Measurements from ENCODE around the gene TIMM50. TPM values are rescaled to one million over a fixed set of nuclear protein-coding genes. Genes with fewer than 3 reads are reported as not detected.

TIMM50 gene
- total RNA-seq, 1 experiment from 2014 or later: 174 TPM

DNA sequence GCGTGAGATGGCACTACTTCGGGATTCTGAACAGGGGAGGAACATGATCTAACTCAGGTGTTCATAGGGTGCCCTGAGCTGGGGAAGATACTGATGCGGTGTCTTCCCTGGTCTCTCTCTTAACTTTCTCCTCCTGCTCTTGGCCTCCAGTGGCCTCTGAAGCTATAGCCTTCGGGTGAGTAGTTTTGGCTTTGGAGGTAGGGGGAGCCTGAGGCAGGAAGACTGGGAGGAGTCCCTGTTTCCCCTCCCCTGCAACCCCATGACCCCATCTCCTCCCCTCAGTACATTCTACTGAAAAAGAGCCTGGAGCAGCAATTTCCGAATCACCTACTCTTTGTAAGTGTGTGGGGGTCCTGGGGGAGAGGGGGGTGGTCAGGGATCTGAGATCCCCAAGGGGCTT lies 37.8 kb downstream of the TIMM50 start:
- CTCF ChIA-PET: no interaction called here
- H3K36me3 ChIP-seq (ENCODE audit: insufficient read depth, low read length, poor library complexity, severe bottlenecking): no peaks in the 10 kb centered on the region
- intact Hi-C loops (cut with micrococcal nuclease; ENCODE audit: unreplicated experiment): no loop called here
- POLR2A ChIA-PET (ENCODE audit: low non-redundant PET): interaction anchor here (0.6 kb wide), 1 partner anchor 9 kb away, joined by 5 read pairs; no protein-coding TSS in a partner anchor
- TF ChIP-seq EZH2 (IDR thresholded peaks at IDR 0.05; ENCODE audit: borderline replicate concordance, low read depth, low read length, poor library complexity, severe bottlenecking): no peak
- TF ChIP-seq, protein P1, sequence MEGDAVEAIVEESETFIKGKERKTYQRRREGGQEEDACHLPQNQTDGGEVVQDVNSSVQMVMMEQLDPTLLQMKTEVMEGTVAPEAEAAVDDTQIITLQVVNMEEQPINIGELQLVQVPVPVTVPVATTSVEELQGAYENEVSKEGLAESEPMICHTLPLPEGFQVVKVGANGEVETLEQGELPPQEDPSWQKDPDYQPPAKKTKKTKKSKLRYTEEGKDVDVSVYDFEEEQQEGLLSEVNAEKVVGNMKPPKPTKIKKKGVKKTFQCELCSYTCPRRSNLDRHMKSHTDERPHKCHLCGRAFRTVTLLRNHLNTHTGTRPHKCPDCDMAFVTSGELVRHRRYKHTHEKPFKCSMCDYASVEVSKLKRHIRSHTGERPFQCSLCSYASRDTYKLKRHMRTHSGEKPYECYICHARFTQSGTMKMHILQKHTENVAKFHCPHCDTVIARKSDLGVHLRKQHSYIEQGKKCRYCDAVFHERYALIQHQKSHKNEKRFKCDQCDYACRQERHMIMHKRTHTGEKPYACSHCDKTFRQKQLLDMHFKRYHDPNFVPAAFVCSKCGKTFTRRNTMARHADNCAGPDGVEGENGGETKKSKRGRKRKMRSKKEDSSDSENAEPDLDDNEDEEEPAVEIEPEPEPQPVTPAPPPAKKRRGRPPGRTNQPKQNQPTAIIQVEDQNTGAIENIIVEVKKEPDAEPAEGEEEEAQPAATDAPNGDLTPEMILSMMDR (conservative IDR thresholded peaks at IDR 0.05; ENCODE audit: low read depth, low read length): no peak
- H3K4me3 ChIP-seq (ENCODE audit: low read depth, low read length, poor library complexity, severe bottlenecking): no peak overlapping the region
- H3K4me1 ChIP-seq (ENCODE audit: insufficient read depth, low read length, poor library complexity, severe bottlenecking): peaks cover 5% of the 10 kb centered on the region
- no TSS peak for BruUV-seq (replicated peaks)
- no peak for DNase-seq (ENCODE audit: low spot score)
- no peaks in the 10 kb centered on the region for H3K9me3 ChIP-seq (ENCODE audit: low read depth, low read length, poor library complexity, severe bottlenecking)
- H3K27ac ChIP-seq (ENCODE audit: low read depth, low read length, poor library complexity, severe bottlenecking): no peak overlapping the region
- H3K27me3 ChIP-seq (replicated peaks; ENCODE audit: insufficient read depth, low read depth, low read length, poor library complexity): peaks cover 30% of the 10 kb centered on the region

GRCh38 chr19:39518975-39519374 lies 38.3 kb downstream of the TIMM50 start:
- ChIA-PET CTCF (no interaction called here), POLR2A (ENCODE audit: low non-redundant PET) (no interaction called here)
- Histone ChIP-seq H3K27me3 (replicated peaks; ENCODE audit: insufficient read depth, low read depth, low read length, poor library complexity) (peaks cover 25% of the 10 kb centered on the region), H3K4me3 (ENCODE audit: low read depth, low read length, poor library complexity, severe bottlenecking) (no peak overlapping the region), H3K27ac (ENCODE audit: low read depth, low read length, poor library complexity, severe bottlenecking) (no peak overlapping the region), H3K36me3 (ENCODE audit: insufficient read depth, low read length, poor library complexity, severe bottlenecking) (no peaks in the 10 kb centered on the region), H3K4me1 (ENCODE audit: insufficient read depth, low read length, poor library complexity, severe bottlenecking) (peaks cover 5% of the 10 kb centered on the region), H3K9me3 (ENCODE audit: low read depth, low read length, poor library complexity, severe bottlenecking) (no peaks in the 10 kb centered on the region)
- no peak for TF ChIP-seq EZH2 (IDR thresholded peaks at IDR 0.05; ENCODE audit: borderline replicate concordance, low read depth, low read length, poor library complexity, severe bottlenecking)
- TF ChIP-seq, protein P1 (conservative IDR thresholded peaks at IDR 0.05; ENCODE audit: low read depth, low read length): no peak
- no TSS peak for BruUV-seq (replicated peaks)
- no peak for DNase-seq (ENCODE audit: low spot score)
- intact Hi-C loops (cut with micrococcal nuclease; ENCODE audit: unreplicated experiment): no loop called here

GRCh38 chr19:39520541-39521484 lies 40.2 kb downstream of the TIMM50 start:
- intact Hi-C loops (cut with micrococcal nuclease; ENCODE audit: unreplicated experiment): no loop called here
- Histone ChIP-seq H3K27ac (ENCODE audit: low read depth, low read length, poor library complexity, severe bottlenecking) (no peak overlapping the region), H3K4me1 (ENCODE audit: insufficient read depth, low read length, poor library complexity, severe bottlenecking) (no peaks in the 10 kb centered on the region), H3K9me3 (ENCODE audit: low read depth, low read length, poor library complexity, severe bottlenecking) (no peaks in the 10 kb centered on the region), H3K36me3 (ENCODE audit: insufficient read depth, low read length, poor library complexity, severe bottlenecking) (no peaks in the 10 kb centered on the region), H3K4me3 (ENCODE audit: low read depth, low read length, poor library complexity, severe bottlenecking) (no peak overlapping the region), H3K27me3 (replicated peaks; ENCODE audit: insufficient read depth, low read depth, low read length, poor library complexity) (peaks cover 7% of the 10 kb centered on the region)
- CTCF ChIA-PET: no interaction called here
- TF ChIP-seq EZH2 (IDR thresholded peaks at IDR 0.05; ENCODE audit: borderline replicate concordance, low read depth, low read length, poor library complexity, severe bottlenecking): no peak
- TF ChIP-seq, protein P1 (conservative IDR thresholded peaks at IDR 0.05; ENCODE audit: low read depth, low read length): no peak
- BruUV-seq (replicated peaks): no TSS peak
- no peak for DNase-seq (ENCODE audit: low spot score)
- POLR2A ChIA-PET (ENCODE audit: low non-redundant PET): no interaction called here

Data from A673 (cell line).